ENCODE results near the gene TYK2. TPM values are rescaled to one million over a fixed set of nuclear protein-coding genes. Genes with fewer than 3 reads are reported as not detected.
"Not testable (repeated sequence)": the region's sequence is repeated elsewhere in the genome, so short reads cannot be mapped to it uniquely, and the experiment has no call there.

The TYK2 gene
- total RNA-seq, 1 donor from 2014 or later, result 115 TPM

DNA sequence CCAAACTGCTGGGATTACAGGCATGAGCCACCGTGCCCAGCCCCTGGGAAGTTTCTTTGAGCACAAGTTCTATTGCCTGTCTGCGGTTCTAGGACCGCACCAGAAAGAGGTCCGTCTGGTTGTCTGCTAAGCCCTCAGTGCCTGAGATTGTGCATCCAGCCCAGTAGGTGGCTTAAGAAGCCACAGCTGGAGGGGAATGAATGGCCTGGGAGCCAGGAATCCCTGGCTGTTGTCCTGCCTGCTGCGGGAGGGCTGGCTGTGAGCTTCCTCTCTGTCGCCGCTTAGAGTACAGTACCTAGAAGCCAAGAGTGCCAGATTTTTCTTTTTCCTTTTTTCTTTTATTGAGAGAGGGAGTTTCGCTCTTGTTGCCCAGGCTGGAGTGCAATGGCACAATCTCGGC is 4.2 kb upstream of the TYK2 start:
- TF ChIP-seq POLR2A (IDR thresholded peaks at IDR 0.05) (no peak), POLR2AphosphoS5 (IDR thresholded peaks at IDR 0.05; ENCODE audit: insufficient read depth in 1 of 2, low read depth in 1 of 2) (no peak)
- TF ChIP-seq, protein P1, sequence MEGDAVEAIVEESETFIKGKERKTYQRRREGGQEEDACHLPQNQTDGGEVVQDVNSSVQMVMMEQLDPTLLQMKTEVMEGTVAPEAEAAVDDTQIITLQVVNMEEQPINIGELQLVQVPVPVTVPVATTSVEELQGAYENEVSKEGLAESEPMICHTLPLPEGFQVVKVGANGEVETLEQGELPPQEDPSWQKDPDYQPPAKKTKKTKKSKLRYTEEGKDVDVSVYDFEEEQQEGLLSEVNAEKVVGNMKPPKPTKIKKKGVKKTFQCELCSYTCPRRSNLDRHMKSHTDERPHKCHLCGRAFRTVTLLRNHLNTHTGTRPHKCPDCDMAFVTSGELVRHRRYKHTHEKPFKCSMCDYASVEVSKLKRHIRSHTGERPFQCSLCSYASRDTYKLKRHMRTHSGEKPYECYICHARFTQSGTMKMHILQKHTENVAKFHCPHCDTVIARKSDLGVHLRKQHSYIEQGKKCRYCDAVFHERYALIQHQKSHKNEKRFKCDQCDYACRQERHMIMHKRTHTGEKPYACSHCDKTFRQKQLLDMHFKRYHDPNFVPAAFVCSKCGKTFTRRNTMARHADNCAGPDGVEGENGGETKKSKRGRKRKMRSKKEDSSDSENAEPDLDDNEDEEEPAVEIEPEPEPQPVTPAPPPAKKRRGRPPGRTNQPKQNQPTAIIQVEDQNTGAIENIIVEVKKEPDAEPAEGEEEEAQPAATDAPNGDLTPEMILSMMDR (IDR thresholded peaks at IDR 0.05), result no peak
- no peak for DNase-seq (ENCODE audit: extremely low spot score in 2 of 2)
- H3K9me3 ChIP-seq, result no peaks in the 10 kb centered on the region
- no peaks in the 10 kb centered on the region for H3K36me3 ChIP-seq
- H3K4me3 ChIP-seq, result no peak overlapping the region
- intact Hi-C loops (cut with DNase I), result no loop called here
- no peak overlapping the region for H3K27ac ChIP-seq
- peaks cover 8% of the 10 kb centered on the region for H3K4me1 ChIP-seq
- no peaks in the 10 kb centered on the region for H3K27me3 ChIP-seq

DNA sequence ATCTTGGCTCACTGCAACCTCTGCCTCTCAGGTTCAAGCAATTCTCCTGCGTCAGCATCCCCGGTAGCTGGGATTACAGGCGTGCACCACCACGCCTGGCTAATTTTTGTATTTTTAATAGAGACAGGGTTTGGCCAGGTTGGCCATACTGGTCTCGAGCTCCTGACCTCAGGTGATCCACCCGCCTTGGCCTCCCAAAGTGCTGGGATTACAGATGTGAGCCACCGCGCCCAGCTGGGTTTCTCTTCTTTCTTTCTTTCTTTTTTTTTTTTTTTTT is 2.8 kb upstream of the TYK2 start:
- H3K36me3 ChIP-seq; H3K27me3 ChIP-seq; intact Hi-C loops (cut with DNase I); H3K4me3 ChIP-seq; H3K9me3 ChIP-seq; DNase-seq (ENCODE audit: extremely low spot score in 2 of 2); H3K27ac ChIP-seq: not testable (repeated sequence)
- peaks cover 16% of the 10 kb centered on the region for H3K4me1 ChIP-seq

DNA sequence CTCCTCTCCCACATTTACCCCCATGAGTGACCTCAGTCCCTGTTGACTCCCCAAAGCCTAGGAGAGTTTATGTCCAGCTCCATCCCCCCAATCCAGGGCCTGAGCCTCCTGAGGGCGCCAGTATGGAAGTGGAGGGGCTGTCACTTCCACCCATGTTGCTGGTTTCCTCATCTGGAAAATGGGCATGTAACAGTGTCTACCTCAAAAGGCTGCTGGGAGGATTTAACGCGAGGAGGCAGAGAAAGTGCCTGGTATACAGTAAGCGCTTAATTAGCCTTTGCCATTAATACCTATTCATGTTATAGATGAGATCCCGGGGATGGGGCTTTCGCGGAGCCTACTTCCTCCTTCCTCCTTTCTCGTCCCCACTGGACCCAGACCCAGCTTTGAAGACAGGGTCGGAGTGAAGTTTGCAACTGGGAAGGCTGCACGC is 476 bp downstream of the TYK2 start:
- Histone ChIP-seq H3K27me3 (no peaks in the 10 kb centered on the region), H3K4me3 (peak overlapping the region; percentile 71 to 89), H3K4me1 (peaks cover 16% of the 10 kb centered on the region), H3K27ac (peak overlapping the region; percentile 83), H3K9me3 (no peaks in the 10 kb centered on the region), H3K36me3 (peaks cover 0 to 24% of the 10 kb centered on the region in 2 donors)
- TF ChIP-seq, protein P1 (IDR thresholded peaks at IDR 0.05), result no peak
- TF ChIP-seq POLR2A (IDR thresholded peaks at IDR 0.05) (no peak), POLR2AphosphoS5 (IDR thresholded peaks at IDR 0.05; ENCODE audit: insufficient read depth in 1 of 2, low read depth in 1 of 2) (no peak)
- intact Hi-C loops (cut with DNase I), result no loop called here
- DNase-seq (ENCODE audit: extremely low spot score in 2 of 2), result no peak

DNA sequence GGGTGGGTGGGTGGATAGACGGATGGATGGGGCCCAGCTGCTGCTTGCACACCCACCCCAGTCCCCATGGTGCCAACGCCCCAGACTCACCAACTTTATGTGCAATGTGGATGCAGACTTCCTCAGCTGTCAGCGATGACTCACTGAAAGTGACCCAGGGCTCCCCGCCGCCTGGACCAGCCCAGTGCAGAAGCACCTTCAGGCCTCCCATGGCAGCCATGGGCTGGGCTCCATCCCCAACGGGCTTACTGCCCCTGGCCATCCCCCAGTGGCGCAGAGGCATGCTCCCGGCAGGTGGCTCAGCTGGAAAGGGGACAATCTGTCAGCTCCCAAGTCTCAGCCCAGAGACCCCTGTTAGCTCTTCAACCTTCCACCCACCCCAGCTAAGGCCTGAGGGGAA is 2.2 kb downstream of the TYK2 start:
- Histone ChIP-seq H3K4me1 (peaks cover 16% of the 10 kb centered on the region), H3K36me3 (peaks cover 0 to 24% of the 10 kb centered on the region in 2 donors), H3K27ac (no peak overlapping the region), H3K9me3 (no peaks in the 10 kb centered on the region), H3K27me3 (no peaks in the 10 kb centered on the region), H3K4me3 (no peak overlapping the region)
- intact Hi-C loops (cut with DNase I), result no loop called here
- no peak for DNase-seq (ENCODE audit: extremely low spot score in 2 of 2)
- TF ChIP-seq POLR2A (IDR thresholded peaks at IDR 0.05) (no peak), POLR2AphosphoS5 (IDR thresholded peaks at IDR 0.05; ENCODE audit: insufficient read depth in 1 of 2, low read depth in 1 of 2) (no peak)
- TF ChIP-seq, protein P1 (IDR thresholded peaks at IDR 0.05), result no peak

DNA sequence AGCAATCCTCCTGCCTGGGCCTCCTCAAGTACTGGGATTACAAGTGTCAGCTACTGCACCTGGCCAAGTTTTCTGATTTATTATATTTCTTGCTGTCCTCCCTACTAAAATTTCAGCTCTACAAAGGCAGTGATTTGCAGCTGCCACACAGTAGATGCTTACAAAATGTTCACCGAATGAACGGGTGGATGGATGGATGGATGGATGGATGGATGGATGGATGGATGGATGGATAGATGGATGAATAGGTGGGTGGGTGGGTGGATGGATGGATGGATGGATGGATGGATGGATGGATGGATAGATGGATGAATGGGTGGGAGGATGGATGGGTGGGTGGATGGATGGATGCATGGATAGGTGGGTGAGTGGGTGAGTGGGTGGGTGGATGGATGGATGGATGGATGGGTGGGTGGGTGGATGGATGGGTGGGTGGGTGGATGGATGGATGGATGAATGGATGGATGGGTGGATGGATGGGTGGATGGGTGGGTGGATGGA is 3.2 kb downstream of the TYK2 start:
- intact Hi-C loops (cut with DNase I); DNase-seq (ENCODE audit: extremely low spot score in 2 of 2); H3K4me3 ChIP-seq; H3K9me3 ChIP-seq; H3K27me3 ChIP-seq; H3K27ac ChIP-seq: not testable (repeated sequence)
- Histone ChIP-seq H3K4me1 (peaks cover 16% of the 10 kb centered on the region), H3K36me3 (peaks cover 0 to 24% of the 10 kb centered on the region in 2 donors)

DNA sequence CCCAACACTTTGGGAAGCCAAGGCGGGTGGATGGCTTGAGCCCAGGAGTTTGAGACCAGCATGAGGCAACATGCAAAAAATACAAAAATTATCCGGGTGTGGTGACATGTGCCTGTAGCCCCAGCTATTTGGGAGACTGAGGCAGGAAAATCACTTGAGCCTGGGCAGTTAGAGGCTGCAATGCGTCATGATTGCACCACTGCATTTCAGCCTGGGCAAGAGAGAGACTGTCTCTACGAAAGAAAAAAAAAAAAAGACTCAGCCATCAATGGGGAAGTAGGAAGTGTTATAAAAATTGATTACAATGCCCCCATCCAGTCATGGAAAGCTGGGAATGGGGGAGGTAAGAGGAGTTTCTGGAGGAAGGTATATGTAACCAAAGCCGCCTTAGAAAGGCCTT is 5.4 kb downstream of the TYK2 start:
- Histone ChIP-seq H3K27ac (no peak overlapping the region), H3K4me1 (peaks cover 11% of the 10 kb centered on the region), H3K27me3 (no peaks in the 10 kb centered on the region), H3K4me3 (no peak overlapping the region), H3K36me3 (peaks cover 0 to 40% of the 10 kb centered on the region in 2 donors), H3K9me3 (no peaks in the 10 kb centered on the region)
- TF ChIP-seq POLR2AphosphoS5 (IDR thresholded peaks at IDR 0.05; ENCODE audit: insufficient read depth in 1 of 2, low read depth in 1 of 2) (no peak), POLR2A (IDR thresholded peaks at IDR 0.05) (no peak)
- TF ChIP-seq, protein P1 (IDR thresholded peaks at IDR 0.05), result no peak
- intact Hi-C loops (cut with DNase I), result no loop called here
- no peak for DNase-seq (ENCODE audit: extremely low spot score in 2 of 2)
